Measurements from ENCODE around the gene GUCY1A2. TPM values are rescaled to one million over a fixed set of nuclear protein-coding genes. Genes with fewer than 3 reads are reported as not detected.

The GUCY1A2 gene
- total and polyA plus RNA-seq, 8 donors, result 15.6 to 32.7 (median 26.2) TPM

DNA sequence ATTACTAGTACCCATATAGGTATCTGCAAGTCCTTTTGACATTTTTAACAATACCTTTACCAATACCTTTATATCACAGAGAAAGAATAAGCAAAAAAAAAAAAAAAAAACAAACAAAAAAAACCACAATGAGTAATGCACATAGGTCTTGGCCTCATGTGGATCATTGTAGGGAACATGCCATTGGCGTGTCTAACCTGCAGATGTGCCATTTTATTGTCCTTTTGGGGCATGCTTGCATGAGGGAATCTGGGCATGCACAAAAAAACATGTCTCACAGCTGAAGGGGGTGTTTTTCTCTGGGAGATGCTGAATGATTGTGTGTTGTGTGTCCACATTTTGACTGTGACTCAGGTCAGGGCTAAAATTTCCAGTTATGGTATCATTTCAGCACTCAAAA, 361.6 kb downstream of the GUCY1A2 start:
- H3K27ac ChIP-seq, result no peak overlapping the region
- H3K36me3 ChIP-seq, result no peaks in the 10 kb centered on the region
- no peaks in the 10 kb centered on the region for H3K4me1 ChIP-seq
- intact Hi-C loops (cut with DNase I), result no loop called here
- TF ChIP-seq, protein P1, sequence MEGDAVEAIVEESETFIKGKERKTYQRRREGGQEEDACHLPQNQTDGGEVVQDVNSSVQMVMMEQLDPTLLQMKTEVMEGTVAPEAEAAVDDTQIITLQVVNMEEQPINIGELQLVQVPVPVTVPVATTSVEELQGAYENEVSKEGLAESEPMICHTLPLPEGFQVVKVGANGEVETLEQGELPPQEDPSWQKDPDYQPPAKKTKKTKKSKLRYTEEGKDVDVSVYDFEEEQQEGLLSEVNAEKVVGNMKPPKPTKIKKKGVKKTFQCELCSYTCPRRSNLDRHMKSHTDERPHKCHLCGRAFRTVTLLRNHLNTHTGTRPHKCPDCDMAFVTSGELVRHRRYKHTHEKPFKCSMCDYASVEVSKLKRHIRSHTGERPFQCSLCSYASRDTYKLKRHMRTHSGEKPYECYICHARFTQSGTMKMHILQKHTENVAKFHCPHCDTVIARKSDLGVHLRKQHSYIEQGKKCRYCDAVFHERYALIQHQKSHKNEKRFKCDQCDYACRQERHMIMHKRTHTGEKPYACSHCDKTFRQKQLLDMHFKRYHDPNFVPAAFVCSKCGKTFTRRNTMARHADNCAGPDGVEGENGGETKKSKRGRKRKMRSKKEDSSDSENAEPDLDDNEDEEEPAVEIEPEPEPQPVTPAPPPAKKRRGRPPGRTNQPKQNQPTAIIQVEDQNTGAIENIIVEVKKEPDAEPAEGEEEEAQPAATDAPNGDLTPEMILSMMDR (IDR thresholded peaks at IDR 0.05), result no peak
- ATAC-seq, result no peak
- no peak overlapping the region for H3K4me3 ChIP-seq
- peaks cover 0 to 3% of the 10 kb centered on the region in 2 donors for H3K9me3 ChIP-seq
- no peak for DNase-seq
- H3K27me3 ChIP-seq, result no peaks in the 10 kb centered on the region

DNA sequence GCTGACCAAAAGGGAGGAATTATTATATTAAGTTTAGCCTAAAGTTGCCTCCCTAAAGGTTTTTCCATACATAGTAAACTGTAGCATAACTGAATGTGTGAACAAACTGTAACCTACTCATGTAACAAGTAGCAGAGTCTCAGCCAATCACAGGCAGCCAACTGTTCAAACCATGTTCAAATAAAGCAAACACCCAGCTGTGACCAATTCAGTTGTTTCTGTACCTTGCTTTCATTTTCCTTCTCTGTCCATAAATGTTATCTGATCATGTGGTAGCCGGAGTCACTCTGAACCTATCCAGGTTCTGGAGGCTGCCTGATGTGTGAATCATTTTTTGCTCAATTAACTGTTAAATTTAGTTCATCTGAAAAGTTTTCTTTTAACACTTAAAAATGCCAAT, 373.5 kb downstream of the GUCY1A2 start:
- Histone ChIP-seq H3K36me3 (no peaks in the 10 kb centered on the region), H3K27ac (no peak overlapping the region), H3K9me3 (peaks cover 0 to 11% of the 10 kb centered on the region in 2 donors), H3K4me3 (no peak overlapping the region), H3K27me3 (no peaks in the 10 kb centered on the region), H3K4me1 (no peaks in the 10 kb centered on the region)
- intact Hi-C loops (cut with DNase I), result no loop called here
- no peak for ATAC-seq
- TF ChIP-seq, protein P1 (IDR thresholded peaks at IDR 0.05), result no peak
- DNase-seq, result no peak

DNA sequence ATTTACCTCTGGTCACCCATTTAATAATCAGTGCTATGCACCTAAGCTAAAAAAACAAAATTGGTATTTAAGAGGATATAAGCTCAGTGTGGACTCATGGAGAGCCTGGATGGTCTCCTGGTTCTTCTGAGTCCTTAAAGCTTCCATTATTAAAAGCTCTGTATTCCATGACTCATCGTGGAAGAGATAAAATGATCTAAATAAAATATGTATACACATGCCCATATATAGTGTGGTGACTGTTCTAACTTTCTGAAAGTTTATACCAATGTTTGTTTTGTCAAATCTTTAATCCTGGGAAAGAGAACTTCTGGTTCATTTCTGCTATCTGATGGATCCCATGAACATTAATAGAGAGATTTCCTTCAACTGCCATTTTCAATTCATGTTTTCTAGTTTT, 375.9 kb downstream of the GUCY1A2 start:
- Histone ChIP-seq H3K27ac (no peak overlapping the region), H3K4me1 (no peaks in the 10 kb centered on the region), H3K9me3 (peaks cover 0 to 12% of the 10 kb centered on the region in 2 donors), H3K27me3 (no peaks in the 10 kb centered on the region), H3K36me3 (no peaks in the 10 kb centered on the region), H3K4me3 (no peak overlapping the region)
- no peak for DNase-seq
- no peak for ATAC-seq
- intact Hi-C loops (cut with DNase I), result no loop called here
- TF ChIP-seq, protein P1 (IDR thresholded peaks at IDR 0.05), result no peak

DNA sequence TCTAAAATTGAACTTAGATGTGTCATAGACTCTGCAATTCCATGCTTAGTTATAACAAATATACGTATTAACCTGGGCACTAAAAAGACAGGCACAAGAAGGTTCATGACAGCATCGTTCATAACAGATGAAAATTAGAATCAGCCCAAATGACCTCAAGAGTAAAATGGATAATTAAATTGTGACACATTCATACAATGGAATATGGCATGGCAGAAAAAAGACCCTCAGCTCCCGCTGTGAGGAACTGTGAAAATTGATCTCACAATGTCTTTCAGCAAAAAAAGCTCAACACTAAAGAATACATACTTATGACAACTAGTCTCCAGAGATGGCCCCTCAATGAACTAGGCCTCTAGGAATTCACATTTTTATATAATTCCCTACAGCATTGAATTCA, 386.0 kb downstream of the GUCY1A2 start:
- intact Hi-C loops (cut with DNase I), result no loop called here
- DNase-seq (no peak), ATAC-seq (no peak)
- no peaks in the 10 kb centered on the region for H3K27me3 ChIP-seq
- H3K36me3 ChIP-seq, result no peaks in the 10 kb centered on the region
- no peak overlapping the region for H3K4me3 ChIP-seq
- H3K4me1 ChIP-seq, result no peaks in the 10 kb centered on the region
- no peak overlapping the region for H3K27ac ChIP-seq
- TF ChIP-seq, protein P1 (IDR thresholded peaks at IDR 0.05), result no peak
- H3K9me3 ChIP-seq, result no peaks in the 10 kb centered on the region

DNA sequence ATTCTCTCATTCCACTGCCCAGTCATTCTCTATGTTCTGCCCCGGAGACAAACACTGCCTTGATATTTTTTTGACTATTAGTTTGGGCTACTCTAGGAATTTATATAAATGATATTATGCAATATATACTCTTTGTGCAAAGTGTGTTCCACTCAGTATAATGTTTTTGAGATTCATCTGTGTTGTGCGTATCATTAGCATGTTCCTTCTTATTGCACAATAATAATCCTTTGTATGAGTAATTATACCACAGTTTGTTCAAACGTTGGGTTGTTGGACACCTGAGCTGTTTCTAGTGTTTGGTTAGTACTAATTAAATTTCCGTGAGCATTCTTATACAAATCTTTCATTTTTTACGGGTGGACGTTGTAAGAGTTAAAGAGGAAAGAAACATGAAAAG, 390.6 kb downstream of the GUCY1A2 start:
- DNase-seq, result no peak
- no peak for ATAC-seq
- no peak overlapping the region for H3K27ac ChIP-seq
- intact Hi-C loops (cut with DNase I), result no loop called here
- TF ChIP-seq, protein P1 (IDR thresholded peaks at IDR 0.05), result no peak
- no peaks in the 10 kb centered on the region for H3K4me1 ChIP-seq
- no peak overlapping the region for H3K4me3 ChIP-seq
- H3K27me3 ChIP-seq, result no peaks in the 10 kb centered on the region
- H3K9me3 ChIP-seq, result no peaks in the 10 kb centered on the region
- H3K36me3 ChIP-seq, result no peaks in the 10 kb centered on the region

Data from left lung (tissue), 10 donors.